GM08714 (cell line): ENCODE measurements around the gene RPS6KA3.

Experiments
- H3K4me3 ChIP-seq: fragments of 200-500 bp; sonication (Bioruptor generic); 2 replicates; pipeline ENCODE4 v1.5.1; 2014; ENCODE audit warnings: mild to moderate bottlenecking, low read length, inconsistent platforms
- ZNF274 ChIP-seq: IDR thresholded peaks from 2 replicates; pipeline ENCODE4 v1.6.1; 2012; ENCODE audit warnings: mild to moderate bottlenecking, low read depth, low read length

The RPS6KA3 gene

DNA sequence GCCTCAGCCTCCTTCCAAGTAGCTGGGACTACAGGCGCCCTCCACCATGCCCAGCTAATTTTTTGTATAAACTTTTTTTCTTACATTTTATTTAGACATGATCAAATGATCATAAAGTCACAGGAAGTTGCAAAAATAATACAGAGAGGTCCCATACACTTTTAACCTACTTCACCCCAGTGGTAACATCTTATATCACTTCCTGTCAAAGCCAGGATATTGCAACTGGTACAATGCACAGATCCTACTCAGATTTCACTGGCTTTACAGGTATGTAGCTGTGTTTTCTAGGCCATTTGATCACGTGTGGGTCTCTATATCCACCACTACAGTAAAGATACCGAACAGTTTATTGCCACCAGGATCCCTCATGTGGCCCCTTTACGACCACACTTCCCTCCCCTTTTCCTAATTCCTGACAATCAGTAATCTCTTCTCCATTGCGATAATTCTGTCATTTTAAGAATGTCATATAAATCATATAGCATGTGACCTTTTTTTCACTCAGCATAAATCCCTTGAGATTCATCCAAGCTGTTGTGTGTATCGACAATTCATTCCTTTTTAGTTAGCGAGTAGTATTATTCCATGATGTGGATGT is 18.0 kb downstream of the RPS6KA3 start:
- TF ChIP-seq ZNF274: no peak
- no peak overlapping the region for H3K4me3 ChIP-seq

DNA sequence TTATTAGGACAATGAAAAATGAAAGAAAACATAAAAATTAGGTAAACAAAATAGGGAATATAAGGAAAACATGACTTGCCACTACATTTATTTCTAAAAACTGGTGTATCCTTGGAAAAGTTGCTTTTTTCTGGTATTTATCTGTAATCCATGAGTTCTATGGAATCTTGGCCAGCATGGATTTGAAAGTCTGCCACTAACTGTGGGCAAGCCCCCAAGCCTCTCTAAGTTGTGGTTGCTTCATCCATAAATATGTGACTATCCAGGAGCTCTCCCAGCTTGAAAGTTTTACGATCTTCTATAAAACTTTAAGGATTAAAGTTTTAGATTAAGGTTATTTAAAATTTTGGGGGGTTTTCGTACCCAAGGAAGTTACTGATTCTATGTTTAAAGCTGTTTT is 21.8 kb downstream of the RPS6KA3 start:
- no peak overlapping the region for H3K4me3 ChIP-seq
- no peak for TF ChIP-seq ZNF274

DNA sequence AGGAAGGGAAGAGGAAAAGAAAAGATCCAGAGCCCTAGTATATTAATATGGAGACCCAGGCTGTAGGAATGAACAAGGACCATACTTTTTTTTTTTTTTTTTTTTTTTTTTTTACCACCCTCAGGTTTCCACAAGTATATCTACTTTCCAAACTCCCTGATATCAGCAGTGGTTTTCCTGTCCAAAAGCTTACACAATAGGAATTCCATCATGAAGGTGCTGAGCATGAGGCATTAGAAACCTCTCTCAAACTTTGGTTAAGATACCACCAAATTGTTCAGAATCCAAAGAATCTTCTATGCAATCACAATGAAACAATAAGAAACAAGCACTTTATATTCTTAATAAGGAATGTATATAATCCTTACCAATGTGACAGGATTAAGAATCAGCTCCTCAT is 26.5 kb downstream of the RPS6KA3 start:
- no peak overlapping the region for H3K4me3 ChIP-seq
- TF ChIP-seq ZNF274: no peak

DNA sequence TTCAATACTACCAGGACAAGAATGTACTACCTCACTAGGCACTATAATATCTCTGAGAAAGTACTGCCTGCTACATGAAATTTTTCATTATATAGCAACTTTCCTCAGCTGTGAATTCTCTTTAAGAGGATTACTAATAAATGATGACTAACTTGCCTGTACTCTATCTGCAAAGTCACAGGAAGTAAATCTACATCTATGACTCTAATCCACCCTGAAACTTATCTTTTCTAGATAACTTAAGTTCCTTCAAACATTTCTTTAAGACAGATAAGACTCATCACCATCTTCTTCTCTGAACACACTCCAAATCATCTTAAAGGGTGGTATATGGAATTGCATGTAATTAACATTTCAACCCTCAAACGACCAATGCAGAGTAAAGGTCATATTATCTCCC is 28.8 kb downstream of the RPS6KA3 start:
- TF ChIP-seq ZNF274: no peak

DNA sequence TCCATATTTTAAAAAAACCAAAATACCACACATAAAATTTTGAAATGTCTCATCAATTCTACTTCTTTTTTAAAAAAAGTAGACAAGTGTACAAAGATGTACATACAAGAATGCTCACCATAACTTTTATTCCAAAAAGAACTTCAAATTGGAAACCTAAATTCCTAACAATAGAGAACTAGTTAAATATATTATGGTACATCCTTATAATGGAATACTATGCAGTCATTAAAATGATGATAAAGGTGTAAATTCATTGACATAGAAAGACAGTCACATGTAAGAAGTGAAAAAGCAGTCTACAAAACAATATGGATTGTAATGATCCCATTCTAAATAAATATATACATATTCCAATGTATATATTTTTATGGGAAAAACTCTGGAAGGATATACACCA is 31.0 kb downstream of the RPS6KA3 start:
- TF ChIP-seq ZNF274: no peak

More for the DNA sequence above, 28.8 kb downstream of the RPS6KA3 start:
- no peak overlapping the region for H3K4me3 ChIP-seq

DNA sequence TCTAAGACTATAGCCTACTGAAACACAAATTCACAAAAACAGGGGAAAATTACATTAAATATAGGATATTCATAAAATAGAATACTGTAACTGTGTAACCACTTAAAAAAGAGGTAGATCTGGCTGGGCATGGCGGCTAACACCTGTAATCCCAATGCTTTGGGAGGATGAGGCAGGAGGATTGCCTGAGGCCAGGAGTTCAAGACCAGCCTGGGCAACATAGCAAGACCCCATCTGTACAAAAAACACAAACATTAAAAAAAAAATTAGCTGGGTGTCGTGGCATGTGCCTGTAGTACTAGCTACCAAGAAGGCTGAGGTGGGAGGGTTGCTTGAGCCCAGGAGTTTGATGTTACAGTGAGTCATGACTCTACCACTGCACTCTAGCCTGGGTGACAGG is 33.4 kb downstream of the RPS6KA3 start:
- H3K4me3 ChIP-seq: no peak overlapping the region
- no peak for TF ChIP-seq ZNF274

More for the DNA sequence above, 31.0 kb downstream of the RPS6KA3 start:
- H3K4me3 ChIP-seq: no peak overlapping the region

DNA sequence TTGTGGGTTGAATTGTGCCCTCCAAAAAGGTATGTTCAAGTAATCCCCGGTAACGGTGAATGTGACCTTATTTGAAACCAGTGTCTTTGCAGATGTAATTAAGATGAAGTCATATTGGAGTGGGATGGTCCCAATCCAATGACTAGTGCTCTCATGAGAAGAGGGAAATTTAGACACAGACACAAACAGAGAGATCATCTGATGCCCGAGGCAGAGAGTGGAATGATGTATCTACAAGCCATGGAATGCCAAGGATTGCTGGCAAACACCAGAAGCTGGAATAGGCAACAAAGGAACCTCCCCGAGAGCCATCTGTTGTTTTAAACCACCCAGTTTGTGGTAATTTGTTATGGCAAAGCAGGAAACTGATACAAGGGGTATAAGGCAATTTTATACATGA is 35.1 kb downstream of the RPS6KA3 start:
- H3K4me3 ChIP-seq: no peak overlapping the region
- no peak for TF ChIP-seq ZNF274

DNA sequence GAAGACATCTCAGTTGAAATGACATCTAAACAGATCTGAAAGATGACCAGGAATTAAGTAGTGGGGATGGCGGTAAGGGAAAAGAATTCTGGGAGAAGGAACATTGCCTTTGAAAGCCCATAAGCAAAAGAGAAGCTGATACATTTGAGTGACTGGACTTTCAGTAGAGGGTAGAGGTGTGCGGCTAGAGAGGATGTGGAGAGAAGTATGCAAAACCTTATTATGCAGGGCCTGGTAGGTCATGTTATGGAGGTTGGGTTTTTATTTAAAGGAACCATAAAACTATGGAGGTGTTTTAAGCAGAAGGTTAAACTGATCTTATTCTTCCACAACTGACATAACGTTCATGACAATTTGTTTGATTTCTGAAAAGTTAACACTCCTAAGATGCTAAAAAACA is 36.3 kb downstream of the RPS6KA3 start:
- TF ChIP-seq ZNF274: no peak
- no peak overlapping the region for H3K4me3 ChIP-seq

DNA sequence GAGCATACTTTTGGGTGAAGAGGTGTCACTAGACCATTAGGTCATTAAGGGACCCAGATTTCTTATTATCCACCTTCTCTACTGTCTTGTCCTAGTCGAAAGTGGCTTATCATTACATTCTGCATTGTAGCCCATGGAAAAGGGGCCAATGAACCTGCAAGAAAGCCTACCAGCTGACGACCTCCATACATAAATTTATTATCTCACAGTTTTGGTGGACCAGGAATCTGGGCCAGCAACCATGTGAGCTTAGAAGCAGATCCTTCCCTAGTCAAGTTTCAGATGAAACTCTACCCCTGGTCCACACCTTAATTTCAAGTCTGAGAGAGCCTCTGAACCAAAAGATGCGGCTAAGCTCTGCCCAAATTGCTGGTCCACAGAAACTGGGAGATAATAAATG is 37.6 kb downstream of the RPS6KA3 start:
- no peak for TF ChIP-seq ZNF274
- no peak overlapping the region for H3K4me3 ChIP-seq

DNA sequence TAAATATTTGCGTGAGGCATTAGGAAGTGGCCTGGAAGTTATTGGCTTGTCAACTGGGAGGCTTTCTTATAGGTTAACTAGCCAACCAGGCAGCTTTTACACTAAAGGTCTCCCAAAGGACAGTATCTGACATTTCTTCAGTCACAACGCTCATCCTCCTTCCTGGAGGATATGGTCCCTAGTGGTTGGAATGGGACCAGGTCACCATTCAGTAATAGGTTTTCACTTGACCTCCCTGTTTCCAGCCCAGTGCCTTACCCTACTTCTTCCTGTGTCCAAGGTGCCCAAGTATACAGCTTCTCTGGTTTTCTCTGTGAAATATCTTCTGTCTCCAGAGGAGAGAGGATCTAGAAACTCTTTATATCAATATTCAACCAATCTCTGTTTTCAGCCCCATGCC is 38.5 kb downstream of the RPS6KA3 start:
- no peak for TF ChIP-seq ZNF274
- H3K4me3 ChIP-seq: no peak overlapping the region

DNA sequence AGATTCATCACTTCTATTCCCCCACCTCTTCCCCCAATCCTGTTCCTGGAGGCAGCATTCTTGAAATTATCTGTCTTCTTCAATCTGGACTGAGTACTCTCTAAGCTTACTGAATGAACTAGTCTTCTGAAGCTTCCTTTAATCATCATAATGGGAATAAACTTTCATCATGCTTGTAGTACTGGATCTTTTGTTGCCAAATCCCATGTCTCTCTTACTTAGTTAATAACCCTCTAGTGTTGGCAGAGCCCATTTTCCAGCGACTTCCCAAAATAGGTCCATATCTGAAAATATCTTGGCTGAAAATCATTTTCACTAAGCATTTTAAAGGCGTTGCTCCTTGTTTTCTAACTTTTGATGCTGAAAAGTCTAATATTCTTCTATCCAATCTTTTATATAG is 39.6 kb downstream of the RPS6KA3 start:
- TF ChIP-seq ZNF274: no peak
- H3K4me3 ChIP-seq: no peak overlapping the region

DNA sequence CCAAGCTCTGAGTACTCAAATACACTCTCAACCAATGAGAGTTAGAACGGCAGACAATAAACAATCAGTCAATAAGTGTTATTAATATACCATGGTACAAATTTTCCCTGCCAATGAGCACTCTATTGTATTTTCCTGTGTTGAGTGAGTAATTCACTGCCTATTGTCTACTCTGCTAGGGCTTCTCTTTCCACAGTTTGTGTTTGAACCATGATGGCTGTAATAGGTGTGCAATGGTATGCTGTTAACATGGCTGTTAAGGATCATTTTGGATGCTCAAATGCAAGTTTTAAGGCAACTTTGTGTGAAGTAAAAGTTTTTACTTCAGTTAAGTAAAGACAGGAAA is 41.2 kb downstream of the RPS6KA3 start:
- H3K4me3 ChIP-seq: no peak overlapping the region
- TF ChIP-seq ZNF274: no peak

DNA sequence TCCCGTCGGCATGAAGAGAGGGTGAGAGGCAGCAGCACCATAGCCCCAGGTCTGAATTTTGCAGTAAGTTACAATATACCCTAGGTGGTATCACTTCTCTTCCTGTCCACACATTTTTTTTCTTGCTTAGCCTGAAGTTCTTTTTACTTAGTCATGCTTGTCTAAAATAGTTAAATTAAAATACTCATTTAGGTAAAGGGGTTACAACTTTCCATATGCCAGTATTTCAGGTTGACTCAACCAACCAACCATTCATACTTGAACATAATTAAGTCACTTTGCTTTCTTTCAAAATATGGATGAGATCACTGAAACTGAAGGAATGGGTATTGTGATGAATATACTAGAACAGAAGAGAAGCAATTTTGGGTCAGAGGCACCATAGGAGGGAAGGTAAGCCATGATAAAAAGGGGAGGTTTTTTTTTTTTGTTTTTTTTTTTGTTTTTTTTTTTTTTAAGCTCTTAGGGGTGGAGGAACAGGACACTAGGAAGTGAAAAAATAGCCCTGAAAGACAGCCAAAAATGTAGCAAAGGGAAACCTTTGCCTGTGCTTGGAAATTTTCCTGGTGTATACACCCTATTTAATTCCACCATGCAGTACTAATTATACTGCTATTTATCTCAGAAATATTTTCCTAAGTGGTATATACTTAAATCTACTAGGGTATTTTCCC is 41.8 kb downstream of the RPS6KA3 start:
- no peak for TF ChIP-seq ZNF274
- no peak overlapping the region for H3K4me3 ChIP-seq

DNA sequence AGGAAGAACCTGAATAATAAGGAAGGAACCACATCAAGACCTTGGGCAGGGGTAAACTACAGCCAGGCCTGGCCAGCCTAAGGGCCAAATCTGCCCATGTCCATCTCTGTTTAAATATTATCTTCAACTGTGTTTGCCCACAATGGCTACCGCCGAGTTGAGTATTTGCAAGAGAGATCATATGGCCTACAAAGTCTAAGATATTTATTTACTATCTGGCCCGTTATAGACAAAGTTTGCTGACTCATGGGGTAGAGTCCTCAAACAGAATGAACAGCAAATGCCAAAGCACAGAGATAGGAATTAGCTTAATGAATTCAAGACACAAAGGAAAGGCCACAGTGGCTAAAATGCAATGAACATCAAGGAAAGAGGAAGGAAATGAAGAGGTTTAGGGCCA is 44.8 kb downstream of the RPS6KA3 start:
- no peak for TF ChIP-seq ZNF274
- no peak overlapping the region for H3K4me3 ChIP-seq

DNA sequence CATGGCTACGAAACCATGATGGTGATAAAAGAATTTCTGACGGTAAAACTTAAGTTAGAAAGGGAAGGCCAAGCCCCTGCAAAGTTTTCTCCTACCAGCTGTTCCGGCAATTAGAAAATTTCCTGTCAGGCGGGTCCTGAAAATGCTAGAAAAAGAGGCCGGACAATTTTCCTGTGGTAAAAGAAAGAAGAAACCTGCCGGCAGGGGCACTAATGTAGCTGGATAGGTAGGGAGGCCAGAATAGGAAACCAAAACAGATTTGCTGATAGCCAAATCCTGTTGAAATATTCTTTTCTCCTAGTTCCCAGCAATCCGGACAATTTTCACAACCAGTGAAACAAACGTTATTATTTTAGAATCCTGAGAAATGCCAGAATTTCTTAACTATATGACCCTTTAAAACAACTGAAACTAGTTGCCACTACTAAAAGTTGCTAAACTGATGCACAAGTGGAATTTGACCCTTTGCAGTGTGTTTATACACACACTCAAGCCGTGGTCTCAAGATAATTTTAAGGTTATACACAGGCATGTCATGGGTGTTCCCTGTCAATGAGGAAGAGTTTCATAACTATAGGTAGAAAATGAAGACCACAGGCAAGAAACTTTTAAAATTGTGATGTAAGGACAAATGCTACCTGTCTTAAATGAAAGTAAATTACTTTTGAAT is 47.7 kb downstream of the RPS6KA3 start:
- TF ChIP-seq ZNF274: no peak
- peak overlapping the region; percentile 56; the same call in 1 of the 2 replicates for H3K4me3 ChIP-seq

DNA sequence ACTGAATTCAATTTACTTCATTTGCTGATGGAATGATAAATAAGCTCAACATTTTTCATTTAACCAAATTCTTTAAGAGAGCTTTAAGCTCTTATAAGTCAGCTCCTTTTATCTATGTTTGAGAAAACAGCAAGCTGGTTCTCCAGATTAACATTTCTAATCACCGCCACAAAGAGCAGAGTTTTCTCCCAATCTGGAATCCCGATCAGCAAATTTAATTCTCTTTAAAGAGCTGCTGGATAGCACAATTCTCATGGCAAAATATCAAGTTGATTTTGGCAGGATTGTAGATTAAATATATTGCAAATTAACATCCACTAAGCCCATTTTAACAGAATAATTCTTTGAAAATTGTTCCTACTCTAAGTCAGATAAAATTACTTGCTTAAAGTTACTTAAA is 48.8 kb downstream of the RPS6KA3 start:
- no peak for TF ChIP-seq ZNF274

DNA sequence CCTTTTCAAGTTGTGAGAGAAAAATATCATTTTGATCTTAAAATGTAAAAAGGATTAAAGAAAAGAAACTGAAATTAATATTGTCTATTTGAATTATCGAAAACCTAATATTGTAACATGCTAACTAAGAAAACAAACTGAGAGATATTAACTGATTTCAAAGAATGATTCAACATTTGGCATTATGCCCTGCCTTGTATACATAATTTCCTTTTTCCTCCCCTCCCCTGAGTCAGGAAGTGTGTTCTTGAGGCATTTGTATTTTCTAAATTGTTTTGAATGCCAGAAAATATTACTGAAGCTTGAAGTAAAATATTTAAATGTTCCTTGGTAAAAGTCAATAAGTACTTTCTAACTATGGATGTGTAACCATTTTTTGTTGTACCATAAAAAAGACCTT is 49.4 kb downstream of the RPS6KA3 start:
- no peak for TF ChIP-seq ZNF274
- no peak overlapping the region for H3K4me3 ChIP-seq

More for the DNA sequence above, 48.8 kb downstream of the RPS6KA3 start:
- H3K4me3 ChIP-seq: no peak overlapping the region
